Osteoblast (primary cell): ENCODE data around the gene MARCHF10. TPM values are rescaled to one million over a fixed set of nuclear protein-coding genes. Genes with fewer than 3 reads are reported as not detected.

Experiments
- DNase-seq: peaks from one replicate; pipeline ENCODE4 v3.0.0; 2011; ENCODE audit warnings: low spot score, mixed read lengths; ENCODE audit not compliant: insufficient read length; ENCODE audit errors: missing footprints
- H2AFZ ChIP-seq: 2 replicates; pipeline ENCODE4 v1.6.0; 2011; ENCODE audit warnings: mild to moderate bottlenecking, low read length
- H3K27ac ChIP-seq: 2 replicates; pipeline ENCODE4 v1.5.1; 2011; ENCODE audit warnings: mild to moderate bottlenecking, low read depth, low read length, moderate library complexity
- H3K27me3 ChIP-seq: 2 replicates; pipeline ENCODE4 v1.6.0; 2012; ENCODE audit warnings: mild to moderate bottlenecking, control low read depth, inconsistent platforms, low read length, moderate library complexity; ENCODE audit not compliant: insufficient read depth
- H3K36me3 ChIP-seq: 2 replicates; pipeline ENCODE4 v1.5.1; 2011; ENCODE audit warnings: mild to moderate bottlenecking, low read length, control low read depth, moderate library complexity; ENCODE audit not compliant: insufficient read depth
- H3K4me1 ChIP-seq: 2 replicates; pipeline ENCODE4 v1.5.1; 2011; ENCODE audit warnings: mild to moderate bottlenecking, low read length, control low read depth, moderate library complexity; ENCODE audit not compliant: insufficient read depth
- H3K4me2 ChIP-seq: 2 replicates; pipeline ENCODE4 v1.6.0; 2011; ENCODE audit warnings: mild to moderate bottlenecking, low read length; ENCODE audit not compliant: insufficient read depth
- H3K4me3 ChIP-seq: fragments of 200-600 bp; sonication (generic); 3 replicates; pipeline ENCODE4 v1.5.1; 2012; ENCODE audit warnings: mild to moderate bottlenecking, low read length, inconsistent platforms; ENCODE audit not compliant: insufficient read depth
- H3K79me2 ChIP-seq: 2 replicates; pipeline ENCODE4 v1.6.0; 2012; ENCODE audit warnings: mild to moderate bottlenecking, low read length, control low read depth, inconsistent platforms; ENCODE audit not compliant: insufficient read depth
- H3K9me3 ChIP-seq: 2 replicates; pipeline ENCODE4 v1.5.1; 2011; ENCODE audit warnings: low read depth, low read length, control low read depth
- H4K20me1 ChIP-seq: 2 replicates; pipeline ENCODE4 v1.6.0; 2012; ENCODE audit warnings: mild to moderate bottlenecking, low read length, control low read depth; ENCODE audit not compliant: insufficient read depth
- CTCF ChIP-seq: IDR thresholded peaks from 2 replicates; pipeline ENCODE4 v1.5.1; 2011; ENCODE audit warnings: mild to moderate bottlenecking, low read depth, low read length, moderate library complexity; ENCODE audit errors: extremely low read depth
- total RNA-seq: library from RNA; depleted of rRNA; stranded (reverse); fragments of >200 nt; gene quantifications from 2 replicates; pipeline ENCODE4 v1.2.3, GENCODE V29; 2012

Gene MARCHF10
- total RNA-seq, 1 donor, result under 0.01 TPM

- no peak for DNase-seq
- H3K4me3 ChIP-seq, result no peak overlapping the region
- H3K27ac ChIP-seq, result no peak overlapping the region
- H3K79me2 ChIP-seq, result no peaks in the 10 kb centered on the region
- no peaks in the 10 kb centered on the region for H3K4me1 ChIP-seq
- no peaks in the 10 kb centered on the region for H3K27me3 ChIP-seq
- H2AFZ ChIP-seq, result no peak overlapping the region
- no peak overlapping the region for H3K4me2 ChIP-seq
- no peaks in the 10 kb centered on the region for H3K36me3 ChIP-seq
- no peaks in the 10 kb centered on the region for H3K9me3 ChIP-seq
- TF ChIP-seq CTCF, result no peak
- no peaks in the 10 kb centered on the region for H4K20me1 ChIP-seq
Observed at GRCh38 chr17:62765351-62765750, 42.8 kb downstream of the MARCHF10 start.

- TF ChIP-seq CTCF, result no peak
- H3K4me2 ChIP-seq, result no peak overlapping the region
- H3K79me2 ChIP-seq, result no peaks in the 10 kb centered on the region
- no peaks in the 10 kb centered on the region for H3K36me3 ChIP-seq
- no peak overlapping the region for H3K27ac ChIP-seq
- no peak overlapping the region for H3K4me3 ChIP-seq
- H2AFZ ChIP-seq, result no peak overlapping the region
- H3K9me3 ChIP-seq, result no peaks in the 10 kb centered on the region
- no peak for DNase-seq
- H3K27me3 ChIP-seq, result no peaks in the 10 kb centered on the region
- no peaks in the 10 kb centered on the region for H3K4me1 ChIP-seq
- no peaks in the 10 kb centered on the region for H4K20me1 ChIP-seq
Observed at GRCh38 chr17:62763891-62764600, 44.1 kb downstream of the MARCHF10 start.

- no peaks in the 10 kb centered on the region for H3K79me2 ChIP-seq
- H3K4me1 ChIP-seq, result peaks cover 7% of the 10 kb centered on the region
- H3K9me3 ChIP-seq, result no peaks in the 10 kb centered on the region
- no peak for DNase-seq
- no peak for TF ChIP-seq CTCF
- H3K4me2 ChIP-seq, result no peak overlapping the region
- no peak overlapping the region for H3K4me3 ChIP-seq
- no peaks in the 10 kb centered on the region for H4K20me1 ChIP-seq
- H3K27ac ChIP-seq, result no peak overlapping the region
- no peaks in the 10 kb centered on the region for H3K36me3 ChIP-seq
- H2AFZ ChIP-seq, result no peak overlapping the region
- H3K27me3 ChIP-seq, result no peaks in the 10 kb centered on the region
Observed at GRCh38 chr17:62761884-62762283, 46.2 kb downstream of the MARCHF10 start.

DNA sequence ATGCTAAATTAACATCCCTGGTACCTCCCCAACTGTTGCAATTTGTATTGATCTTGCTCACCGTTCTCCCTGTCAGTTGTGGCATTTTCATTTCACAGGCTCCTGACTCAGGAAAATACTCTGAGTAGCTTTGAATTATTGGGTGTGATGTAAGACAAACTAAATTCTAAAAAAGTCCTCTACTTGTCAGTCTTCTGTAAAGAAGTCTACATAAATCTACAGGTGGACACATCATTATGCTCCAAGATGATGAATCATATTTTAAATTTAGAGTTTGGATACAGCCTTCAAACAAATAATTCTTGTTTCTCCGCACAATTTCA, 47.2 kb downstream of the MARCHF10 start:
- Histone ChIP-seq H4K20me1 (no peaks in the 10 kb centered on the region), H2AFZ (no peak overlapping the region), H3K79me2 (no peaks in the 10 kb centered on the region), H3K27me3 (no peaks in the 10 kb centered on the region), H3K36me3 (no peaks in the 10 kb centered on the region), H3K4me1 (peaks cover 7% of the 10 kb centered on the region), H3K4me3 (no peak overlapping the region), H3K9me3 (no peaks in the 10 kb centered on the region), H3K4me2 (no peak overlapping the region), H3K27ac (no peak overlapping the region)
- no peak for DNase-seq
- no peak for TF ChIP-seq CTCF
